ENCODE data around the gene LAMA3. TPM values are rescaled to one million over a fixed set of nuclear protein-coding genes. Genes with fewer than 3 reads are reported as not detected.

Gene LAMA3
- total RNA-seq, 1 experiment from 2014 or later = 2.9 TPM

- no peak for DNase-seq (ENCODE audit: low read depth)
Measured at GRCh38 chr18:23897733-23898132, 208.5 kb downstream of the LAMA3 start.

GRCh38 chr18:23900994-23901393 is 211.7 kb downstream of the LAMA3 start:
- DNase-seq (ENCODE audit: low read depth) = no peak

DNA sequence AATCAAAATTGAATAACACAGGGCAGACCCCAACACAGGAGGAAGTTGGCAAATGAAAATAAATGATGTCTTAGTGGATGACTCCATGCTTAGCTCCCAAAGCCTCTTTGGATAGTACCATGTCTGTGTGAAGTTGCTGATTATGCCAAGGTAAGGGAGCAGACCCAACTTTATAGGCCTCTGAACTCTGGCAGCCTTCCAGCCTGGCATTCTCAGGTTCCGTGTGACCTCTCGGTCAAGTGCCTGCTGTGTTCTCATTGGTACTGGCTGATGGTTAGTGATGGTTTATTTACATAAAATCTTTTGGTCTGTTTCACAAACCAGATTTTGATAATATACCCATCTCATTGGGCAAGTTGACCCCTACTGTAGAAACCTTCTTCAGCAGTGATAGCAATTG is 213.1 kb downstream of the LAMA3 start:
- DNase-seq (ENCODE audit: low read depth) = no peak

DNA sequence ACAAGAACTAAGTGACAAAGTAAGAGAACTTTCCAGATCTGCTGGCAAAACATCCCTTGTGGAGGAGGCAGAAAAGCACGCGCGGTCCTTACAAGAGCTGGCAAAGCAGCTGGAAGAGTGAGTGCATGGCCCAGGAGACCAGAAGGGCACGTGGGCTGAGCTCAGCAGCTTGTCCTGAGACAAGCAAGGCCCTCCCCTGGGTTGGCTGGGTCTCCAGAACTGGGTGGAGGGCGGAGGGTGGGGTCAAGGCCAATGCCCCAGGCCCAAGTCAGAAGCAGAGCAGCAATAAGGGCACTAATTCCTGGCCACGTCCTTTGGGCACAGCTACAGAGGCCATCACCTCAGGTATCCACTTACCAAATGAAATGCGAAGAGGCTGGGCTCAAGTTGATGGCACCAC is 214.7 kb downstream of the LAMA3 start:
- DNase-seq (ENCODE audit: low read depth) = no peak

DNA sequence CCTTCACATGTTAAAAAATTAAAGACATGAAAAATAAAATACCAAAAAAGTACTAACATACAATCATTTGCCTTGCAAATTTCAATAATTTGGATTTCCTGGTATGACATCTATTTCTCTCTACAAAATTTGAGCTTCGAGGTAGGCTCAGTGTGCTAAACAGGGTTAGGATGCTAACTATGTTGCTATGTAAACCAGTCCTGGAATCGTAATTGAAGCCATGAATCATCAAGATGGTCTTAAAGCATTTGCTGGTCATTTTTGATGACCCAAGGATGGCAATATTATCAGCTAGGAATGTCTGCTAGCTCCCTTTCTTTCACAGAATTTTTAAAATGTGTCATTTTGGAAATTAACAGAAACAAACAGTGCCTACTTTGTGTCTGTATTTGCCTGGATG is 217.4 kb downstream of the LAMA3 start:
- DNase-seq (ENCODE audit: low read depth) = no peak

DNA sequence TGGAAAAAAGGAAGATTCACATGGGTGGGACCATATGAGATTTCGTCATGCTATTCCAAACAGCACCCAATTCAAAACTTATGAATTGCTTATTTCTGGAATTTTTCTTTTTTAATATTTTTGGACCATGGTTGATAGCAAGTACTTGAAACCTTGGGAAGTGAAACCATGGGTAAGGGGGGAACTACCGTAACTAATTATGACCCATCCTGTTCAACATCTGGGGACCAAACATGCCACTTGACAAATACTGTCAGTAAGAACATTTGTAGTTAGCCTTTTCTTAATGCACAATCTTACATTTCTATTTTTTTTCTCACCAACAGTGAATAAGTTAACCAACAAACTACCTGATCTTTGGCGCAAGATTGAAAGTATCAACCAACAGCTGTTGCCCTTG is 219.6 kb downstream of the LAMA3 start:
- DNase-seq (ENCODE audit: low read depth) = no peak

DNA sequence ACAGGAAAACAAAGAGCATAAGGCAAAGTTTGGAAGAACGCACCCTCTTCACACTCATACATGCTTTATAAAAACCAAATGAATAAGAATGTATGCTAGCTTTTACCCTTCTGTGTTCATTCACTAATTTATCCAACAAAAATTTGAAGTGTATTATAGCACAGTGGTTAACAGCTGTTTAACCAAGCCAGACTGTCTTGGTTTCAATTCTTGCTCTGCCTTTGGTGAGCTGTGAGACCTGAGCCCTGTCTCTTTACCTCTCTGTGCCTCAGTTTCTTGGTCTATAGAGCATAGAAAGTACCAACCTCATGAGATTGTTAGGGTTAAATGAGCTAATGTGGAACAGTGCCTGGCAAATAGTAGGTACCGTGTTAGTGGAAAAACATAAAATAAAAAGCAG is 220.8 kb downstream of the LAMA3 start:
- DNase-seq (ENCODE audit: low read depth) = no peak

- DNase-seq (ENCODE audit: low read depth) = no peak
Measured at GRCh38 chr18:23912356-23912755, 223.1 kb downstream of the LAMA3 start.

DNA sequence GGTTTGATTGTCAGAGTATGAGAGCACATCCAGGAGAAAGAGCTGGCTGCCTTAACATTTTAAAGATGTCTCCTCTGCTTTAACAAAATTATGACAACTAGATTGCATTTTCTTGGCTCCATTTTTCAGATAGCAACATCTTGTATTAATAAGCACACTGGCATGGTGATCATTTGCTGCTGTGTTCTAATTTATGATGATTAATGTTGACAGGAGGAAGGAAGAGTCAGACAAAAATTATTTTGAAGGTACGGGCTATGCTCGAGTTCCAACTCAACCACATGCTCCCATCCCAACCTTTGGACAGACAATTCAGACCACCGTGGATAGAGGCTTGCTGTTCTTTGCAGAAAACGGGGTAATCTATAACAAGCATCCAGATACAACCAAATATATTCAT is 227.1 kb downstream of the LAMA3 start:
- DNase-seq (ENCODE audit: low read depth) = no peak

GRCh38 chr18:23918395-23919032 is 229.3 kb downstream of the LAMA3 start:
- peak; percentile 56 for DNase-seq (ENCODE audit: low read depth)

GRCh38 chr18:23920054-23920453 is 230.8 kb downstream of the LAMA3 start:
- peak; percentile 19 for DNase-seq (ENCODE audit: low read depth)

- DNase-seq (ENCODE audit: low read depth) = no peak
Measured at GRCh38 chr18:23921716-23922285, 232.5 kb downstream of the LAMA3 start.

DNA sequence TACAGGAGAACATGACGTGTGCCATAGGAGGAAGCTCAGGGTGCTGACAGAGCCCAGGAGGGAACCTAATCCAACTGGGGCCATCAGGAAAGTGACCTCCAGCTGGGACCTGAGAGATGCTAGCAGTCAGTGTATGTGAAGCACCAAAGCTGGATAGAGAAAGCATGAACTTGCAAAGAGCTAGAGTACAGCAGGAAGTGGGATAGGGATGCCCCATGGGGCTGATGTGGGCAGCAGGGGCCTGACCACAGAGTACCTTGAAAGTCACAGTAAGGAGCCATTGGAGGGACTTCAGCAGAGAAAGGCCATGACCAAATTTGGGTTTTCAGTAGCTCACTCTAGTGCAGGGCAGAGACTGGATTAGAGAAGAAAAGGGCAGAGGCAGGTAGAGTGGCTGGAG is 233.7 kb downstream of the LAMA3 start:
- no peak for DNase-seq (ENCODE audit: low read depth)

- DNase-seq (ENCODE audit: low read depth) = peak; percentile 82
Measured at GRCh38 chr18:23924813-23925212, 235.6 kb downstream of the LAMA3 start.

DNA sequence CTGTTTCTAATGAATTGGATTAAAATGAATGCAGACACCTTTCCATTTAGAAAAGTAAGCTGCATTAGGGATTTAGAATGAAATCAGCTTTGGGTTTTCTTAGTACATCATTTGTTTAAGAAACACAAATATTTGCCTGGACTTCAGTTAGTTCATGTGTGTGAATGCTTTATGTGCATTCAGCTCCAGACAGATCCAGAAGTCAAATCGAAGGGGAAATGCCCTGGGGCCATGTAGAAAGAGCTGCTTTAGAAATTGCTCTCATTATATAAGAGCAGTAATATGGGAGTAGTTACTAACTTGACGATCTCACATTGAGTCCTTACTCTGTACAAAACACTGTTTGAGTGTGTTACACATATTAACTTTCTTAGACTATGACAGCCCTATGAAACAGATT is 237.3 kb downstream of the LAMA3 start:
- no peak for DNase-seq (ENCODE audit: low read depth)

- no peak for DNase-seq (ENCODE audit: low read depth)
Measured at GRCh38 chr18:23927821-23928746, 238.8 kb downstream of the LAMA3 start.

GRCh38 chr18:23929362-23929930 is 240.2 kb downstream of the LAMA3 start:
- no peak for DNase-seq (ENCODE audit: low read depth)

DNA sequence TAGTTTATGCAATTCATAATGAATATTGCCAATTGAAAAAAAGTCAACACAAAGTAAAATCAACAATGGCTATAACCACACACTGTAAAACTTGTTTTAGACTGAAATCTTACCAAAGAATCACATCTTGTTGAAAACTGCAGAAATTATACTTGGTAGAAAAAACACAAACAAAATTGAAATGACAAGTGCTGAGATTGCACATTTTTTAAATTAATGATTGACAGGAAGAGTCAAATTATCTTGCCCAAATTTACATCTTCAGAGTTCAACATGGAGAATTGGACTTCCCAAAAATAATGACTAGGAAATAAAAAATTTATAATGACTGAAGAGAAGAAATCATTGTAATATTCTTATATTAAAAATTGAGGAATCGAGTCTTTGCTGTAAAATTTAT is 240.7 kb downstream of the LAMA3 start:
- no peak for DNase-seq (ENCODE audit: low read depth)

GRCh38 chr18:23932385-23933067 is 243.3 kb downstream of the LAMA3 start:
- no peak for DNase-seq (ENCODE audit: low read depth)

- DNase-seq (ENCODE audit: low read depth) = no peak
Measured at GRCh38 chr18:23933407-23933806, 244.2 kb downstream of the LAMA3 start.

DNA sequence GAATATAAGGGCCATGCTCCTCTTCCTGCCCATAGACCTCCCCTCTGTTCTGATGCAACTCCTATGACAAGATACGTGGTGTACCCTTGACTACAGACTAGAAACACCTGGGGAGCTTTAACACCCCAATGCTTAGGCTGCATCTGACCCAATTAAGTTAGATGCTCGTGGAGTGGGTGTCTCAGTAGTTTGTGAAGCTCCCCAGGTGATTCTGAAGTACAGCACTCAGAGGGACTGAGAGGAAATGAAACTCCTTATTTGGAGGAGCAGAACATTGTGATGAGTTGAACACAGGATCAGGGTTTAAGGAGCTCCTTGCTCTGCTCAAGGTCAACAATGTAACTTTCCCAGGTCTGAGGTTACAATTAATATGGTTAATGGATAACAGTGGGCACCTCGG is 245.0 kb downstream of the LAMA3 start:
- DNase-seq (ENCODE audit: low read depth) = no peak

GRCh38 chr18:23934863-23935262 is 245.6 kb downstream of the LAMA3 start:
- no peak for DNase-seq (ENCODE audit: low read depth)
